Skeletal muscle satellite cell (primary cell): ENCODE measurements around the gene GTF3C4.

Experiments used
- H3K27me3 ChIP-seq: 2 replicates; pipeline ENCODE4 v1.7.0; 2013; ENCODE audit warnings: low read length; ENCODE audit not compliant: control insufficient read depth, insufficient read depth
- H3K36me3 ChIP-seq: 2 replicates; pipeline ENCODE4 v1.7.0; 2013; ENCODE audit warnings: mild to moderate bottlenecking, control low read depth, low read length; ENCODE audit not compliant: insufficient read depth
- H3K4me1 ChIP-seq: 2 replicates; pipeline ENCODE4 v1.7.0; 2013; ENCODE audit warnings: low read length; ENCODE audit not compliant: control insufficient read depth, insufficient read depth
- H3K4me2 ChIP-seq: 2 replicates; pipeline ENCODE4 v1.7.0; 2013; ENCODE audit warnings: mild to moderate bottlenecking, low read length
- H3K4me3 ChIP-seq: 2 replicates; pipeline ENCODE4 v1.7.0; 2013; ENCODE audit warnings: low read length
- H3K9ac ChIP-seq: 2 replicates; pipeline ENCODE4 v1.7.0; 2013; ENCODE audit warnings: mild to moderate bottlenecking, low read depth, low read length, moderate library complexity
- H3K9me3 ChIP-seq: replicated peaks from 2 replicates; pipeline ENCODE4 v1.7.0; 2013; ENCODE audit warnings: mild to moderate bottlenecking, control low read depth, low read length

Gene GTF3C4

DNA sequence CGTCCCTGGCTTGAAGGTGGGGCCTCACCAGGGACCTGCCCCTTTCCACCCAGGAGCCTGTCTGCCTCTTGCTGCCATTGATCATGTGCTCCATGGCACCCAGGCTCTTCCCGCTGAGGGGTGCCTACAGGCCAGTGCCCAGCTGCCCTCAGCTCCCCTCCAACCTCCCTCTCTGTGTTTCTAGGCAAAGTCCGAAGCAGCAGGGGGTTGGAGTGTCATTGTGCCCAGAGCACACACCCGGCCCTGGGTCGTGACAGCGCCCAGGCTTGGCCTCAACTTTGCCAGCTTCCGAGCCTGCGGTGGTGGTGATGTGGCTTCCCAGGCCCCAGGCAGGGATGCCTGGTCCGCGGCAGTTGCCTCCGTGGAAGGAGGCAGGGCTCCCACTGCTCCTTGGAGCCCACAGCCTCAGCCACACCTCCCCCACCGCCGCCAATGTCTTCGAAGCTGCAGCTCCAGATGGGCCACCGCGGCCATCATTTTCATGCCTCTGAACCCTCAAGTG is 52.4 kb downstream of the GTF3C4 start:
- Histone ChIP-seq H3K4me2 (no peak overlapping the region), H3K27me3 (peaks cover 50% of the 10 kb centered on the region), H3K9me3 (no peaks in the 10 kb centered on the region), H3K4me3 (no peak overlapping the region), H3K36me3 (no peaks in the 10 kb centered on the region), H3K4me1 (no peaks in the 10 kb centered on the region), H3K9ac (no peak overlapping the region)

DNA sequence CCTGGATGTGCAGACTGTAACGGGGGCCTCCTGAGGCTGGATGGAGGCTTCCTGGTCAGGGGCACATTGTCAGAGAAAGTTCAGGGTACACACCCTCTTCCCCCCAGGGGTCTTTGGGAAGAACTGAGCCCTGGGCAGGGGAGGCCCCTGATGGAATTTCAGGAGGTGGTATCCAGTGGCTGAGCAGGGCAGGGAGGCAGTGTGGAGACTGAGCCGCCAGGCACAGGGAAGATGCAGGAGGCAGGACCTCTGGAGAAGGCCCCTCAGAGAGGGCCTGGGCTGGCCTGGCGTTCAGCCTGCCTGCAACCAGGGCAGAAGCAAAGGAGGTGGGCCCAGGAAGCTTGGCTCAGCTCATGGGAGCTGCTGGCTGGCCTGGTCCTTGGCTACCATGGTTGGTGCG is 53.5 kb downstream of the GTF3C4 start:
- no peaks in the 10 kb centered on the region for H3K4me1 ChIP-seq
- H3K9me3 ChIP-seq: no peaks in the 10 kb centered on the region
- no peak overlapping the region for H3K4me2 ChIP-seq
- peaks cover 46% of the 10 kb centered on the region for H3K27me3 ChIP-seq
- no peak overlapping the region for H3K9ac ChIP-seq
- H3K36me3 ChIP-seq: no peaks in the 10 kb centered on the region
- H3K4me3 ChIP-seq: no peak overlapping the region

DNA sequence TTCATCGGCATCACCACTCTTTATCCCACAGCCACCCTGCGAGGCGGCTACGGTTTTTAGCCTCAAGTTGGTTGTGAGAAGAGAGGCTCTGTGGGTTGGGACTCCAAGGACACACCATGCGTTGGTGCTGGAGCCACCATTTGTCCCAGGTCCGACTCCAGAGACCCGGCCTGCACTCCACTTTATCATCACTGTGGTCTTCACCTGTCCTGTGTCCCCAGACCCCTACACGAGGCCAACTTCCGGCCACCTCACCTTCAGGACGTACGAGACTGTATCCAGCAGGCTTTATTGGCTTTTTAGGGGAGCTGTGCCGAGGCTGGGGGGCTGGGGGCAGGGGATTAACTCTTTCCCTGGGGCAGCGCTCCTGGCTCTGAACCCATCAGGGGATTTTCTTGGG is 55.0 kb downstream of the GTF3C4 start:
- Histone ChIP-seq H3K9me3 (no peaks in the 10 kb centered on the region), H3K36me3 (no peaks in the 10 kb centered on the region), H3K4me1 (no peaks in the 10 kb centered on the region), H3K4me3 (no peak overlapping the region), H3K4me2 (no peak overlapping the region), H3K27me3 (peaks cover 57% of the 10 kb centered on the region), H3K9ac (no peak overlapping the region)

DNA sequence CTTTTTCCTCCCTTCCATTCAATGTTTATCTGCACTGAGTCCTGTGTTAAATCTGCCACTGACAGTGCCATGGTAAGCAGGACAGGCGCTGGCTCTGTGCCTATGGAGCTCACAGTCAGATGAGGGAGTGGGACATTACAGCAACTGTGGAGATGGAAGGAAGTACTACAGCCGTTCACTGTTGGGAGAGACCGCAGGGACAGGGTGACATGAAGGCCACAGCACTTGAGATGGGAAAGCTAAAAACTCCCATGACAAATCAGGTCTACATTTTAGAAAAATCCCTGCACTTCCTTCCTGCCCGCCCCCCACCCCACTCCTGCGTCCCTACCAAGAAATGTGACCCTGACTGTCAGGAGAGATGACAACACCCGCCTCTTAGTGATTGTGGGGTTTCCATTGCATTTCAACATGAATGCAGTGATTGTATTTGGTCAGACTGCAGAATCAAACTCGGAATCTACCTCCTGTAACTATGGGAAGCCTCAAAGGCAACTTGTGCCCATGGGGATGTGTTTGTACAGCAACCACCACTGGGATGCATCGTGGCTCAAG is 56.4 kb downstream of the GTF3C4 start:
- Histone ChIP-seq H3K4me2 (no peak overlapping the region), H3K4me3 (no peak overlapping the region), H3K27me3 (peaks cover 66% of the 10 kb centered on the region), H3K36me3 (no peaks in the 10 kb centered on the region), H3K4me1 (no peaks in the 10 kb centered on the region), H3K9ac (no peak overlapping the region), H3K9me3 (no peaks in the 10 kb centered on the region)

DNA sequence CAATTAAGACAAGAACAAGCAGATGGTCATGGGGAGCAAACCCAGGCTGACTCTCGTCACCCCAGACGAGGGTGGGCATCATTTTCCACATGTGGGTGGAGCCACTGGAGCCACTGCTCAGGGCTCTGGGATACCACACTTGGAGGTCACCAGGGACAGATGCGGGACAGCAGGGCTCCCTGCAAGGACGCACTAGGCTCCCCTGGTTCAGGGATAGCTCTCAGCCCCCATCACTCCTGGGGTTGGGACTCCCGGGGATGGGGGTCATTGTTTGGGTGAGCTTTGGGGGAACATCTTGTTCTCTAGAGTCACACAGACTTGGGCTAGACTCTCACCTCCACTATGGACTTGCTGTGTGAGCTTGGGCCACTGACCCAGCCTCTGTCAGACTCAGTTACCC is 57.8 kb downstream of the GTF3C4 start:
- H3K27me3 ChIP-seq: peaks cover 70% of the 10 kb centered on the region
- no peak overlapping the region for H3K4me3 ChIP-seq
- no peak overlapping the region for H3K4me2 ChIP-seq
- H3K4me1 ChIP-seq: no peaks in the 10 kb centered on the region
- no peak overlapping the region for H3K9ac ChIP-seq
- H3K9me3 ChIP-seq: no peaks in the 10 kb centered on the region
- no peaks in the 10 kb centered on the region for H3K36me3 ChIP-seq

DNA sequence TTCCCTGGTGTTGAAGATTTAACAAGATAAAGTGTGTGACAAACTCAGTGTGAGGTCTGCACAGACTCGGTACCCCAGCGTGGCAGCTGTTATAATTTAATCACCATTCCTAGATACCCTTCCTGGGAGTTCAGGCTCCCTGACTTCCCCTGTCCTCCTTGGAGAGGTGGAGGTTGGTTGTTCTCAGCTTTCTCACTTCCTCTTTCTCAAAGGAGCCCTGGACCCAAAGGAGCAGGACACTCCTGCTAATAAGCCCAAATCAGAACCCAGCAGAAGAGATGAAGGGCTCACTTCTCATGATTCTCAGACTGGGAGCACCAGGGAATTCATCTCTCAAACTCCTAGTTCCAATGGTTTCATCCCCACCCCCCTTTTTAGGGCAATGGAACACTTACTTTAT is 58.2 kb downstream of the GTF3C4 start:
- peaks cover 74% of the 10 kb centered on the region for H3K27me3 ChIP-seq
- H3K9me3 ChIP-seq: no peaks in the 10 kb centered on the region
- no peaks in the 10 kb centered on the region for H3K4me1 ChIP-seq
- H3K36me3 ChIP-seq: no peaks in the 10 kb centered on the region
- H3K9ac ChIP-seq: no peak overlapping the region
- no peak overlapping the region for H3K4me2 ChIP-seq
- H3K4me3 ChIP-seq: no peak overlapping the region

DNA sequence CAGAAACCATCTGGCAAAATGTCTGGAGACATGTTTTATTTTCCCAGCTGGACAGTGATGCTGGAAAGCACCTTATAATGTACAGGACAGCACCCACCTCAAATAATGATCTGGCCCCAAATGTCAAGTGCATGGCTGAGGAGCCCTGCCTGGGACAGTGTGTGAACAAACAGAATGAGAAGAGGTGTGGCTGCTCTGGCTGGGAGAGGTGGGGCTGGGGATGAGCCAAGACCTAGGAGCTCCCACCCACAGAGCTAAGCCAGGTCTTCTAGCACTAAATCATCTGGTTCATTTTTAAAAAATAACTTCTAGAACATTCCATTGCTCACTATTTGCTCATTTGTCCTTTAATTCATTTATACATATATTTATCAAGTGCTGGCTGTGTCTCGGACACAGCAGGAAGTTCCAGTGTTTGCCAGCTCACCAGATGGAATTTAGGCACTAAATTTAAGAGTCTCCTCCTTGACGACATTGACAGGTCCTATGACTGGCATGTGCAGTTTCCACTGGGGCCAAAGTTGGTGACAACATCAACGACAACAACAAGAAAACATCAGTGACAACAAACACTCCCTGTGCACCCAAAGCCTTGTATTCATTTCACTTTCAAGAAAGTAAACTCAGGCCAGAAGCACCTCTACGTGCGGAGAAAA is 59.1 kb downstream of the GTF3C4 start:
- H3K27me3 ChIP-seq: peaks cover 75% of the 10 kb centered on the region
- no peaks in the 10 kb centered on the region for H3K9me3 ChIP-seq
- no peak overlapping the region for H3K4me3 ChIP-seq
- H3K36me3 ChIP-seq: no peaks in the 10 kb centered on the region
- no peaks in the 10 kb centered on the region for H3K4me1 ChIP-seq
- no peak overlapping the region for H3K9ac ChIP-seq
- no peak overlapping the region for H3K4me2 ChIP-seq

DNA sequence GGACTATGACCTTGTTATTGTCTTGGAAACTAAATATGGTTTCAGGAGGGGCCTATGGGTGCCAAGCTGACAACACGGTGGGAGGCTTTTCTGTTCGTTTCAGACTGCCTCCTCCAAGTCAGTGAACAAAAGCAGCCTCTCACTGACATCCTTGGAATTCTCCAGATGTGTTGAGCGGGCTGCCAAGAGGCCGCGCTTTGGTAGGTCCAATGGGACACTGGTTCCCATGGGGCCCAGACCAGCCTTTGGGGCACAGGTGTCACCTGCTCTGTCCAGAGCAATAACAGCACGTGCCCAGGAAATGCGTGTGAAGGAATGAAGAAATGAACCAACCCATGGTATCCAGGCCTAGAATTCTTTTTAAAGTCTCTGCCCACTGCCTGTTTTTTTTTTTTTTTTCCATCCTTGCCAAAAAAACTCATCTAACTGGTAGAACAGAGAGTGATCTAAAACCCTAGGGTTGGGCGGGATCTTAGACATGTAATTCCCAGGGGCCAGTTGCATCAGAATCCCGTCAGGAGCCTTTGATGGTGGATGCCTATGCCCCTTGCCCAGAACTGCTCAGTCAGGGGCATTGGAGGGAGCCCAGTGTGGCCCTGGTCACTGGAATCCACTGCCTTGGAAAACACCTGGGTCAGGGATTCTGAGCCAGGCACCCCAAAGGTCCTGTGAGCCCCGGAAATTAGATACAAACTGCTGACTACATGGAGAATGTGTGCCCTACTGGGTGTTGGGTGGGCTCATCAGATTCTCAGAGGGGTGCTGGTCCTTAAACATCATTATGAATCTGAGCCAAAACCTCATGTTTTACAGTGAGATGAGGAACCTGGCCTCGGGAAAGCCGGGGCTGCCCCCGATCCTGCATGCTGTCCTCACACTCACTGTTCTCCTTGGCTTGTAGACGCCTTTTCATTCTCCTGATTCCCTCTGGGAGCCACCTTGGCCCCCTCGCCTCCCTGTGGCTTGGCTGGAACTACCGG is 60.1 kb downstream of the GTF3C4 start:
- no peak overlapping the region for H3K9ac ChIP-seq
- H3K4me3 ChIP-seq: no peak overlapping the region
- H3K4me2 ChIP-seq: no peak overlapping the region
- H3K9me3 ChIP-seq: no peaks in the 10 kb centered on the region
- no peaks in the 10 kb centered on the region for H3K4me1 ChIP-seq
- peaks cover 79% of the 10 kb centered on the region for H3K27me3 ChIP-seq
- H3K36me3 ChIP-seq: no peaks in the 10 kb centered on the region

DNA sequence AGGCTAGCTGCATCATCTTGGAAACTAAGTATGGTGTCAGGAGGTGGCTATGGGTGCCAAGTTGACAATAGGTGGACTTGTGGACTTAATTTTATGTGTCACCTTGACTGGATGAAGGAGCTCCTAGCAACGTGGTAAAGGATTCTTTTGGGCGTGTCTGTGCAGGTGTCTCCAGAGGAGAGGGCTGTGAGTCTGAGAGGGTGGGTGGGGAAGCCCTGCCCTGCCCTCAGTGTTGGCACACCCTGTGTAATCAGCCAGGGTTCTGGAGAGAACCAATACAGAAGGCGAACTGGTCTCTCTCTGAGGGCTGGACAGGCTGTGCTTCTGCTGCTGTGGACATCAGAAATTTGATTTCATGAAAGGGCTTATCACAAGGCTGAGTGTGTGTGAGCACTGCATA is 61.0 kb downstream of the GTF3C4 start:
- no peaks in the 10 kb centered on the region for H3K4me1 ChIP-seq
- H3K9ac ChIP-seq: no peak overlapping the region
- H3K27me3 ChIP-seq: peaks cover 79% of the 10 kb centered on the region
- no peak overlapping the region for H3K4me3 ChIP-seq
- H3K9me3 ChIP-seq: no peaks in the 10 kb centered on the region
- no peaks in the 10 kb centered on the region for H3K36me3 ChIP-seq
- no peak overlapping the region for H3K4me2 ChIP-seq

DNA sequence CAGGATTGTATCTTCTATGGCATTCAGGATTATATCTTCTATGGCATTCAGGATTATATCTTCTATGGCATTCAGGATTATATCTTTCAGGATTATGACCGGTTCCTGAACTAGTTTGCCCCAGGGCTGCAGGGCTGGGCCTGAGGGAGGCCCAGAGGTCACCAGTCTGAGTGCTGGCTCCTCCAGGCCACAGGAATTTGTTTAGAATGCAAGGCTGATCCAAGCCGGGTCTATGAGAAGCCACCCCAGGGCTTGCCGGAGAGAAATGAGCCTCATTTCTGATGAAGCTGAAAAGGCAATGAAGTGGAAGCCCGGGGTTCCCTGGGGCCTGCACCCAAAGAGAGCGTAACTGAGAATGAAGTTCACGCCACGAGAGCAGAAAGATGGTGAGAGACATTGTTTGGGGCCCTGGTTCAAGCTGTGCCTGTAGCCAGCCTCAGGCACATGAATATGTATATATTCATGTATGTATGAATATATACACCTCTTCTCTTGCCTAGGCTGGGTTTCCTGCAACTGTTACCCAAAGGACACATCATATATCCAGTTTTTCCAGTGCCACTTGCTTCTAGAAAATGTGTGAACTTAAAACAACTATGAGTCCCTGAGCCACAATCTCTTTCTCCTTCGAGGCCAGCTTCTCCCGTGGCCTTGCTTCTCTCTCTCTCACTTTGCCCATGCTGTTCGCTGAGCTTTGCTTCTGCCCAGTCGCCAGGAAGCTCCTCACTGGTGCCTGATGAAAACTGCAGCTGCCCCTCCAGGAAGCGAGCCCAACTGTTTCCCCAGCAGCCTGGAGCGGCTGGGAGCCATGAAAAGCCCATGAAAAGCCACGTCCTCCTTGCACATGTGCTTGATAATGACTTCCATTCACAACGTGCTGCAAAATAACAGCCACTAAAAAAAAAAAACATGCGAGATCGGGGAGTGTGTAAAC is 62.3 kb downstream of the GTF3C4 start:
- H3K4me3 ChIP-seq: no peak overlapping the region
- H3K27me3 ChIP-seq: peaks cover 67% of the 10 kb centered on the region
- no peaks in the 10 kb centered on the region for H3K4me1 ChIP-seq
- peak overlapping the region; percentile 23 for H3K4me2 ChIP-seq
- H3K9me3 ChIP-seq: no peaks in the 10 kb centered on the region
- no peaks in the 10 kb centered on the region for H3K36me3 ChIP-seq
- no peak overlapping the region for H3K9ac ChIP-seq
